H9 (cell line): Measurements from ENCODE around the gene CTSH. TPM values are rescaled to one million over a fixed set of nuclear protein-coding genes. Genes with fewer than 3 reads are reported as not detected.

Experiments
- DNase-seq: peaks from one replicate; pipeline ENCODE4 v3.0.0-alpha.2; 2017
- H2AFZ ChIP-seq: one replicate; pipeline ENCODE4 v1.6.1; 2013; ENCODE audit warnings: mild to moderate bottlenecking, low read length, control low read depth, moderate library complexity
- H2AK5ac ChIP-seq: 2 replicates; pipeline ENCODE4 v1.6.1; 2013; ENCODE audit warnings: low read length, control low read depth, mixed read lengths; ENCODE audit not compliant: insufficient read length
- H2BK120ac ChIP-seq: one replicate; pipeline ENCODE4 v1.6.1; 2013; ENCODE audit warnings: low read depth, mild to moderate bottlenecking, low read length, control low read depth, inconsistent platforms; ENCODE audit not compliant: poor library complexity, severe bottlenecking
- H2BK12ac ChIP-seq: 2 replicates; pipeline ENCODE4 v1.6.1; 2013; ENCODE audit warnings: low read length, control low read depth, mixed read lengths, low read depth; ENCODE audit not compliant: insufficient read length
- H2BK15ac ChIP-seq: 2 replicates; pipeline ENCODE4 v1.6.1; 2013; ENCODE audit warnings: low read depth, low read length, control low read depth
- H2BK20ac ChIP-seq: one replicate; pipeline ENCODE4 v1.6.1; 2013; ENCODE audit warnings: low read depth, mild to moderate bottlenecking, low read length, control low read depth, inconsistent platforms; ENCODE audit not compliant: poor library complexity, severe bottlenecking
- H2BK5ac ChIP-seq: 2 replicates; pipeline ENCODE4 v1.6.1; 2013; ENCODE audit warnings: low read length, control low read depth, mixed read lengths; ENCODE audit not compliant: insufficient read length
- H3K14ac ChIP-seq: 2 replicates; pipeline ENCODE4 v1.6.1; 2013; ENCODE audit warnings: low read length, control low read depth; ENCODE audit not compliant: insufficient read depth
- H3K18ac ChIP-seq: 2 replicates; pipeline ENCODE4 v1.6.1; 2013; ENCODE audit warnings: low read depth, mild to moderate bottlenecking, mixed read lengths, low read length, control low read depth; ENCODE audit not compliant: insufficient read length
- H3K23ac ChIP-seq: 2 replicates; pipeline ENCODE4 v1.6.1; 2013; ENCODE audit warnings: low read length, control low read depth, mixed read lengths, low read depth; ENCODE audit not compliant: insufficient read length
- H3K23me2 ChIP-seq: 2 replicates; pipeline ENCODE4 v1.6.1; 2013; ENCODE audit warnings: low read depth, mild to moderate bottlenecking, mixed read lengths, low read length, control low read depth; ENCODE audit not compliant: insufficient read length, poor library complexity, severe bottlenecking
- H3K27ac ChIP-seq: 2 replicates; pipeline ENCODE4 v1.5.1; 2013; ENCODE audit warnings: low read length, control low read depth, mixed read lengths, low read depth; ENCODE audit not compliant: insufficient read length
- H3K27me3 ChIP-seq: 2 replicates; pipeline ENCODE4 v1.6.1; 2013; ENCODE audit warnings: low read length, control low read depth, inconsistent platforms; ENCODE audit not compliant: insufficient read depth
- H3K4ac ChIP-seq: 2 replicates; pipeline ENCODE4 v1.6.1; 2013; ENCODE audit warnings: low read depth, mild to moderate bottlenecking, control low read depth, inconsistent platforms, low read length, moderate library complexity
- H3K4me1 ChIP-seq: 2 replicates; pipeline ENCODE4 v1.6.1; 2013; ENCODE audit warnings: low read length, control low read depth, inconsistent platforms; ENCODE audit not compliant: insufficient read depth
- H3K4me2 ChIP-seq: 2 replicates; pipeline ENCODE4 v1.6.1; 2013; ENCODE audit warnings: low read length, control low read depth, mixed read lengths; ENCODE audit not compliant: insufficient read length, insufficient read depth
- H3K56ac ChIP-seq: 2 replicates; pipeline ENCODE4 v1.6.1; 2013; ENCODE audit warnings: low read depth, mild to moderate bottlenecking, mixed read lengths, low read length, control low read depth; ENCODE audit not compliant: insufficient read length
- H3K79me1 ChIP-seq: 2 replicates; pipeline ENCODE4 v1.6.1; 2013; ENCODE audit warnings: low read depth, mild to moderate bottlenecking, moderate library complexity, low read length, control low read depth, inconsistent platforms; ENCODE audit not compliant: insufficient read depth, poor library complexity, severe bottlenecking
- H3K79me2 ChIP-seq: 2 replicates; pipeline ENCODE4 v1.6.1; 2013; ENCODE audit warnings: low read length, control low read depth, inconsistent platforms; ENCODE audit not compliant: insufficient read depth
- H3K9ac ChIP-seq: 2 replicates; pipeline ENCODE4 v1.6.1; 2013; ENCODE audit warnings: low read length, control low read depth, mixed read lengths; ENCODE audit not compliant: insufficient read length; ENCODE audit errors: extremely low read depth
- H3K9me3 ChIP-seq: one replicate; pipeline ENCODE4 v1.6.1; 2013; ENCODE audit warnings: low read depth, low read length, inconsistent platforms; ENCODE audit not compliant: control insufficient read depth
- H3T11ph ChIP-seq: one replicate; pipeline ENCODE4 v1.6.1; 2013; ENCODE audit warnings: mild to moderate bottlenecking, low read length, control low read depth, inconsistent platforms
- H4K20me1 ChIP-seq: one replicate; pipeline ENCODE4 v1.6.1; 2013; ENCODE audit not compliant: control insufficient read depth, insufficient read length, insufficient read depth
- H4K5ac ChIP-seq: 2 replicates; pipeline ENCODE4 v1.6.1; 2013; ENCODE audit warnings: low read depth, mild to moderate bottlenecking, mixed read lengths, low read length, control low read depth; ENCODE audit not compliant: insufficient read length
- H4K8ac ChIP-seq: replicated peaks from 2 replicates; pipeline ENCODE4 v1.6.1; 2013; ENCODE audit warnings: low read length, control low read depth, mixed read lengths, low read depth; ENCODE audit not compliant: insufficient read length
- H4K91ac ChIP-seq: 2 replicates; pipeline ENCODE4 v1.6.1; 2013; ENCODE audit warnings: low read depth, mild to moderate bottlenecking, moderate library complexity, mixed read lengths, low read length, control low read depth; ENCODE audit not compliant: insufficient read length
- H3K27ac Mint-ChIP-seq, 3 experiments: 2 replicates in 2 of 3; 3 replicates in 1 of 3; pipeline ENCODE4 v1.8.0; 2020 to 2021; ENCODE audit warnings: mixed read lengths in 3 of 3, mild to moderate bottlenecking in 1 of 3, moderate library complexity in 1 of 3
- H3K27me3 Mint-ChIP-seq: 2 replicates; pipeline ENCODE4 v1.8.0; 2021; ENCODE audit warnings: low read depth, mild to moderate bottlenecking, moderate library complexity, mixed read lengths
- H3K36me3 Mint-ChIP-seq, 3 experiments: 2 replicates in 2 of 3; 3 replicates in 1 of 3; pipeline ENCODE4 v1.8.0; 2020 to 2021; ENCODE audit warnings: low read depth in 3 of 3, mixed read lengths in 3 of 3; ENCODE audit not compliant: insufficient read depth in 1 of 3
- H3K4me1 Mint-ChIP-seq, 2 experiments: 2 replicates each; pipeline ENCODE4 v1.8.0; 2020; ENCODE audit warnings: mixed read lengths in 2 of 2
- H3K4me3 Mint-ChIP-seq, 2 experiments: 2 replicates in 1 of 2; 3 replicates in 1 of 2; pipeline ENCODE4 v1.8.0; 2020 to 2021; ENCODE audit warnings: mild to moderate bottlenecking in 2 of 2, mixed read lengths in 2 of 2, moderate library complexity in 1 of 2
- H3K9me3 Mint-ChIP-seq, 2 experiments: 2 replicates in 1 of 2; 3 replicates in 1 of 2; pipeline ENCODE4 v1.8.0; 2020; ENCODE audit warnings: mild to moderate bottlenecking in 2 of 2, mixed read lengths in 2 of 2, moderate library complexity in 1 of 2
- WGBS: extraction: QIAGEN DNeasy Blood & Tissue Kit; methylation state at CpG from one replicate; pipeline ENCODE4 v1.1.7; 2013; ENCODE audit warnings: missing lambda C conversion rate, low lambda C conversion rate, mixed read lengths; ENCODE audit not compliant: insufficient read length; ENCODE audit errors: extremely low coverage; 5-methylcytosine and 5-hydroxymethylcytosine counted together
- total RNA-seq: library from RNA; stranded (reverse); gene quantifications from 2 replicates; pipeline ENCODE4 v1.2.1, GENCODE V29; 2021
- TF ChIP-seq, protein P1 (sequence below): fragments of 200-600 bp; sonication (generic); conservative IDR thresholded peaks from 3 replicates; pipeline ENCODE4 v1.8.0; 2021; ENCODE audit warnings: antibody characterized with exemption, mild to moderate bottlenecking

The CTSH gene
- total RNA-seq, 1 experiment from 2014 or later = 15.5 TPM

DNA sequence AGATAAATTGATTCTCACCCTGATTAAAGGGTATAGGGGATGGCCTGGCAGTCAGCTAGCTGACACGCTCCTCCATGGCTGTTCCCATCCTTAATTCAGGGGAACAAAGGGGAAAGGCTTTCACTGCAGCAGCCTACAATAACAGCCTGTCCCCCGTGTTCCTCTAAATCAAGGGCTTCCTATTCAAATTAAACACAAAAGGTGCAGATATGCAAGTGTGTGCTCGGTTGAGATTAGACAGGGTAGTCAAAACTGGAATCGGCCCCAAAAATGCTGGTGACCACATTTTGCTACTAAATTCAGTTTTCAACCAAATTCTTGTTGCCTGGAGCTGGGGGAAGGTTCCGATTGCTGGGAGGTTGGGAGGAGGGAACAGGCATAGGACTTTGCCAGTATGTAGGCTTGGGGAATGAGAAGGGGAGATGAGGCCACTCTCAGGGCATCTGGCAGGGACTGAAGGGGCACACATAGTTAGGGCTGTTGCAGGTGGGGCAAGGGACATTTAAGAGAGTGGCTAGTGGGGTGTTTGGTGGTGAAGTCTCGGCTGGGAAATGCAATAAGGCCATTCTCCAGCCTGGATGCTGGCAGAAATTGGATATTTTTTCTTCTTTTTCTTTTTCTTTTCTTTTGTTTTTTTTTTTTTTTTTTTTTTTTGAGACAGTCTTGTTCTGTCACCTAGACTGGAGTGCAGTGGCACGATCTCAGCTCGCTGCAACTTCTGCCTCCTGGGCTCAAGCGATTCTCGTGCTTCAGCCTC lies 32.9 kb upstream of the CTSH start:
- Histone ChIP-seq H3K9me3 (no peaks in the 10 kb centered on the region), H3K23me2 (no peaks in the 10 kb centered on the region), H2AK5ac (no peak overlapping the region), H3K4me1 (no peaks in the 10 kb centered on the region), H3K9ac (no peak overlapping the region), H4K20me1 (no peaks in the 10 kb centered on the region), H2AFZ (no peak overlapping the region), H3K4me2 (no peak overlapping the region), H2BK5ac (no peak overlapping the region), H3K27ac (no peak overlapping the region), H3T11ph (no peak overlapping the region), H3K23ac (no peak overlapping the region), H2BK120ac (no peak overlapping the region), H2BK12ac (no peak overlapping the region), H2BK20ac (no peak overlapping the region), H3K27me3 (no peaks in the 10 kb centered on the region), H2BK15ac (no peak overlapping the region), H3K79me2 (no peaks in the 10 kb centered on the region), H4K8ac (no peak overlapping the region), H3K14ac (no peak overlapping the region), H3K18ac (no peak overlapping the region), H3K56ac (no peak overlapping the region), H4K91ac (no peak overlapping the region), H3K79me1 (no peaks in the 10 kb centered on the region), H3K4ac (no peak overlapping the region), H4K5ac (no peak overlapping the region)
- Mint-ChIP-seq H3K27ac (no peak overlapping the region; a peak in 1 of 7 replicates), H3K4me3 (no peak overlapping the region), H3K27me3 (peaks cover 30% of the 10 kb centered on the region), H3K4me1 (peaks cover 0 to 20% of the 10 kb centered on the region in 2 experiments; a peak in 3 of 4 replicates), H3K9me3 (no peaks in the 10 kb centered on the region), H3K36me3 (no peaks in the 10 kb centered on the region; a peak in 1 of 7 replicates)
- TF ChIP-seq, protein P1, sequence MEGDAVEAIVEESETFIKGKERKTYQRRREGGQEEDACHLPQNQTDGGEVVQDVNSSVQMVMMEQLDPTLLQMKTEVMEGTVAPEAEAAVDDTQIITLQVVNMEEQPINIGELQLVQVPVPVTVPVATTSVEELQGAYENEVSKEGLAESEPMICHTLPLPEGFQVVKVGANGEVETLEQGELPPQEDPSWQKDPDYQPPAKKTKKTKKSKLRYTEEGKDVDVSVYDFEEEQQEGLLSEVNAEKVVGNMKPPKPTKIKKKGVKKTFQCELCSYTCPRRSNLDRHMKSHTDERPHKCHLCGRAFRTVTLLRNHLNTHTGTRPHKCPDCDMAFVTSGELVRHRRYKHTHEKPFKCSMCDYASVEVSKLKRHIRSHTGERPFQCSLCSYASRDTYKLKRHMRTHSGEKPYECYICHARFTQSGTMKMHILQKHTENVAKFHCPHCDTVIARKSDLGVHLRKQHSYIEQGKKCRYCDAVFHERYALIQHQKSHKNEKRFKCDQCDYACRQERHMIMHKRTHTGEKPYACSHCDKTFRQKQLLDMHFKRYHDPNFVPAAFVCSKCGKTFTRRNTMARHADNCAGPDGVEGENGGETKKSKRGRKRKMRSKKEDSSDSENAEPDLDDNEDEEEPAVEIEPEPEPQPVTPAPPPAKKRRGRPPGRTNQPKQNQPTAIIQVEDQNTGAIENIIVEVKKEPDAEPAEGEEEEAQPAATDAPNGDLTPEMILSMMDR = no peak
- no CpG with 5 or more reads among the region's 10 CpGs for WGBS
- no peak for DNase-seq
